ENCODE measurements around the gene SUSD1. TPM values are rescaled to one million over a fixed set of nuclear protein-coding genes. Genes with fewer than 3 reads are reported as not detected.
"Not testable (repeated sequence)": the region's sequence is repeated elsewhere in the genome, so short reads cannot be mapped to it uniquely, and the experiment has no call there.

SUSD1 gene
- total RNA-seq, 2 experiments from 2014 or later: 2.5 TPM

DNA sequence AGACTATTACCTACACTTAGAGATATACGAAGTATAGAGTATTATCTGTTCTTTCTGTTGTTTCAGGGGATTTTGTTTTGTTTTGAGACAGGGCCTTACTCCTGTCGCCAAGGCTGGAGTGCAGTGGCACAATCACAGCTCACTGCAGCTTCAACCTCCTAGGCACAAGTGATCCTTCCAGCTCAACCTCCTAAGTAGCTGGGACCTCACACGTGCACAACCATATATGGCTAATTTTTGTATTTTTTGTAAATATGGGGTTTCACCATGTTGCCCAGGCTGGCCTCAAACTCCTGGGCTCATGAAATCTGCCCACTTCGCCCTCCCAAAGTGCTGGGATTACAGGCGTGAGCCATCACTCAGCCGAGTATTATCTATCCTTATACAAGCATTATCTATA lies 45.9 kb downstream of the SUSD1 start:
- ATAC-seq (no peak), DNase-seq (no peak)
- H3K36me3 Mint-ChIP-seq (ENCODE audit: low read depth): peaks cover 2% of the 10 kb centered on the region
- H3K4me1 Mint-ChIP-seq: no peaks in the 10 kb centered on the region
- H3K9me3 Mint-ChIP-seq (ENCODE audit: low read depth): no peaks in the 10 kb centered on the region
- H3K4me3 Mint-ChIP-seq: no peak overlapping the region
- no peak overlapping the region for H3K27ac Mint-ChIP-seq
- ChIA-PET CTCF (no interaction called here), POLR2A (no interaction called here)
- H3K27me3 Mint-ChIP-seq: no peaks in the 10 kb centered on the region
- intact Hi-C loops (cut with DNase I, micrococcal nuclease): no loop called here

DNA sequence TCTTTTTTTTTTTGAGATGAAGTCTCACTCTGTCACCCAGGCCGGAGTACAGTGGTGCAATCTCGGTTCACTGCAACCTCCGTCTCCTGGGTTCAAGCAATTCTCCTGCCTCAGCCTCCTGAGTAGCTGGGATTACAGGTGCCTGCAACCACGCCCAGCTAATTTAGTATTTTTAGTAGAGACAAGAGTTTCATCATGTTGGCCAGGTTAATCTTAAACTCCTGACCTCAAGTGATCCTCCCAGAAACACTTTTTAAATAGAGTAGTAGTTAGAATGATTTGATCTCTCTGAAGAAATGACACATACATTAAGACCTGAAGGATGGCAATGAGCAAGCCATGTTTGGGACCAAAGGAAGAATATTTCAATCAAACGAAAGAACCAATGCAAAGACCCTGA lies 46.7 kb downstream of the SUSD1 start:
- H3K27ac Mint-ChIP-seq; H3K27me3 Mint-ChIP-seq; intact Hi-C loops (cut with DNase I, micrococcal nuclease); H3K9me3 Mint-ChIP-seq (ENCODE audit: low read depth); H3K4me1 Mint-ChIP-seq; H3K4me3 Mint-ChIP-seq; POLR2A ChIA-PET; DNase-seq; H3K36me3 Mint-ChIP-seq (ENCODE audit: low read depth); ATAC-seq: not testable (repeated sequence)
- CTCF ChIA-PET: interaction anchor here (0.8 kb wide), 1 partner anchor 15 kb away, joined by 3 read pairs; no protein-coding TSS in a partner anchor

DNA sequence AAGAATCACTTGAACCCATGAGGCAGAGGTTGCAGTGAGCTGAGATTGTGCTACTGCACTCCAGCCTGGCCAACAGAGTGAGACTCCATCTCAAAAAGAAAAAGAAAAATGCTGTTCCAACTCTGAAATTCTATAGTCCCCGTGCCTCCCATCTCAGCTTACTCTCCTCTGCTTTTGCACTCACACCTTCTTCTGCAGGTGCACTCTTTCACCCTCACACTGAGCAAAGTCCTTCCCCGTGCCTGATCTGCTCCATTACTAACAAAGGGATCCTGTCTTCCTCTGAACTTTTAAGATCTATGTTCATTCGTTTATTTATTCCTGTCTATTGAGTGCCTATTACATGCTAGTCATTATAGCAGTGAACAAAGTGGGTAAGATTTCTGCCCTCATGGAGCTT lies 47.8 kb downstream of the SUSD1 start:
- no peak for DNase-seq
- POLR2A ChIA-PET: no interaction called here
- peaks cover 6% of the 10 kb centered on the region for H3K36me3 Mint-ChIP-seq (ENCODE audit: low read depth)
- intact Hi-C loops (cut with DNase I, micrococcal nuclease): no loop called here
- no peaks in the 10 kb centered on the region for H3K9me3 Mint-ChIP-seq (ENCODE audit: low read depth)
- H3K4me3 Mint-ChIP-seq: no peak overlapping the region
- ATAC-seq: no peak
- CTCF ChIA-PET: interaction anchor here (0.7 kb wide), 1 partner anchor 9 kb away, joined by 4 read pairs; no protein-coding TSS in a partner anchor
- H3K4me1 Mint-ChIP-seq: no peaks in the 10 kb centered on the region
- H3K27ac Mint-ChIP-seq: no peak overlapping the region
- H3K27me3 Mint-ChIP-seq: no peaks in the 10 kb centered on the region

GRCh38 chr9:112125951-112126388 lies 49.1 kb downstream of the SUSD1 start:
- Mint-ChIP-seq H3K27ac (no peak overlapping the region), H3K36me3 (ENCODE audit: low read depth) (peaks cover 6% of the 10 kb centered on the region), H3K27me3 (no peaks in the 10 kb centered on the region), H3K4me1 (peaks cover 10% of the 10 kb centered on the region), H3K4me3 (no peak overlapping the region), H3K9me3 (ENCODE audit: low read depth) (no peaks in the 10 kb centered on the region)
- CTCF ChIA-PET: no interaction called here
- POLR2A ChIA-PET: no interaction called here
- ATAC-seq: no peak
- intact Hi-C loops (cut with DNase I, micrococcal nuclease): no loop called here
- DNase-seq: no peak

DNA sequence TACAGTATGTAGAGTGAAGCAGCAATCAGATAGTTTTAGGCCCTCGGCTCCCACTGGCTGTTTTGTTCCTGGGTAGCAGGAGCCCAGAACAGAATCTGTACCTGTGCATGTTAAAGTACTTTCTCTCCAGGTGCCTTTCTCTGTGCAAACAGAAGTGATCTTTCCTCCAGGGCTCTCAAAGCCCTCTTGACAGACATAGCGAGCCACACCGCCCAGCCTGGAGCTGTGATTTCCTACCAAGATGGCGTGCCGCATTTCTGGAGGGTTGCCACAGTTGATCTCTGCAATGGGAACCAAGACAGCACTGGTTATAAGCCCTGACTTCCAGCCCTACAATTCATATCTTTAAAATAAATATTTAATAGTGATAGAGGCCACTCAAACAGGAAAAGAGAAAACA lies 50.9 kb downstream of the SUSD1 start:
- Mint-ChIP-seq H3K9me3 (ENCODE audit: low read depth) (no peaks in the 10 kb centered on the region), H3K36me3 (ENCODE audit: low read depth) (peaks cover 6% of the 10 kb centered on the region), H3K27ac (no peak overlapping the region), H3K4me1 (peaks cover 11% of the 10 kb centered on the region), H3K4me3 (no peak overlapping the region), H3K27me3 (no peaks in the 10 kb centered on the region)
- POLR2A ChIA-PET: no interaction called here
- ATAC-seq: no peak
- DNase-seq: no peak
- intact Hi-C loops (cut with DNase I, micrococcal nuclease): loop anchor here in 1 of 2 experiments (5.0 kb wide), 1 partner anchor 58 kb away; no protein-coding TSS in a partner anchor
- CTCF ChIA-PET: interaction anchor here (0.7 kb wide), 1 partner anchor 188 kb away, joined by 3 read pairs; no protein-coding TSS in a partner anchor

GRCh38 chr9:112121633-112122032 lies 53.5 kb downstream of the SUSD1 start:
- Mint-ChIP-seq H3K27ac (no peak overlapping the region), H3K9me3 (ENCODE audit: low read depth) (no peaks in the 10 kb centered on the region), H3K4me3 (no peak overlapping the region), H3K4me1 (peaks cover 11% of the 10 kb centered on the region), H3K36me3 (ENCODE audit: low read depth) (peaks cover 6% of the 10 kb centered on the region), H3K27me3 (no peaks in the 10 kb centered on the region)
- intact Hi-C loops (cut with DNase I, micrococcal nuclease): loop anchor here in 1 of 2 experiments (5.0 kb wide), 1 partner anchor 61 kb away; no protein-coding TSS in a partner anchor
- ChIA-PET CTCF (interaction anchor here (0.6 to 1.0 kb wide), 3 partner anchors 54 to 128 kb away, joined by 3 read pairs; partner anchors contain the start of gene SUSD1), POLR2A (interaction anchor here (0.7 kb wide), 1 partner anchor 1709 kb away, joined by 3 read pairs; no protein-coding TSS in a partner anchor)
- DNase-seq (peak; percentile 14), ATAC-seq (peak; percentile 95)

GRCh38 chr9:112120439-112120925 lies 54.6 kb downstream of the SUSD1 start:
- ChIA-PET POLR2A (interaction anchor here (0.7 kb wide), 1 partner anchor 27 kb away, joined by 3 read pairs; no protein-coding TSS in a partner anchor), CTCF (interaction anchor here (0.5 to 2.2 kb wide), 7 partner anchors 13 to 573 kb away, joined by 3 to 7 read pairs (median 4); no protein-coding TSS in a partner anchor)
- Mint-ChIP-seq H3K4me1 (peaks cover 11% of the 10 kb centered on the region), H3K4me3 (no peak overlapping the region), H3K9me3 (ENCODE audit: low read depth) (no peaks in the 10 kb centered on the region), H3K36me3 (ENCODE audit: low read depth) (peaks cover 6% of the 10 kb centered on the region), H3K27ac (no peak overlapping the region), H3K27me3 (no peaks in the 10 kb centered on the region)
- no peak for DNase-seq
- intact Hi-C loops (cut with DNase I, micrococcal nuclease): loop anchor here in 1 of 2 experiments (5.0 kb wide), 1 partner anchor 62 kb away; no protein-coding TSS in a partner anchor
- ATAC-seq: no peak

- ATAC-seq: no peak
- ChIA-PET POLR2A (no interaction called here), CTCF (interaction anchor here (0.9 to 2.2 kb wide), 7 partner anchors 12 to 247 kb away, joined by 3 to 7 read pairs (median 3); no protein-coding TSS in a partner anchor)
- peaks cover 6% of the 10 kb centered on the region for H3K36me3 Mint-ChIP-seq (ENCODE audit: low read depth)
- H3K4me1 Mint-ChIP-seq: peaks cover 11% of the 10 kb centered on the region
- no peak for DNase-seq
- no peaks in the 10 kb centered on the region for H3K27me3 Mint-ChIP-seq
- no peak overlapping the region for H3K4me3 Mint-ChIP-seq
- H3K9me3 Mint-ChIP-seq (ENCODE audit: low read depth): no peaks in the 10 kb centered on the region
- intact Hi-C loops (cut with DNase I, micrococcal nuclease): loop anchor here in 1 of 2 experiments (5.0 kb wide), 1 partner anchor 62 kb away; no protein-coding TSS in a partner anchor
- no peak overlapping the region for H3K27ac Mint-ChIP-seq
Observed at GRCh38 chr9:112120030-112120341, 55.1 kb downstream of the SUSD1 start.

DNA sequence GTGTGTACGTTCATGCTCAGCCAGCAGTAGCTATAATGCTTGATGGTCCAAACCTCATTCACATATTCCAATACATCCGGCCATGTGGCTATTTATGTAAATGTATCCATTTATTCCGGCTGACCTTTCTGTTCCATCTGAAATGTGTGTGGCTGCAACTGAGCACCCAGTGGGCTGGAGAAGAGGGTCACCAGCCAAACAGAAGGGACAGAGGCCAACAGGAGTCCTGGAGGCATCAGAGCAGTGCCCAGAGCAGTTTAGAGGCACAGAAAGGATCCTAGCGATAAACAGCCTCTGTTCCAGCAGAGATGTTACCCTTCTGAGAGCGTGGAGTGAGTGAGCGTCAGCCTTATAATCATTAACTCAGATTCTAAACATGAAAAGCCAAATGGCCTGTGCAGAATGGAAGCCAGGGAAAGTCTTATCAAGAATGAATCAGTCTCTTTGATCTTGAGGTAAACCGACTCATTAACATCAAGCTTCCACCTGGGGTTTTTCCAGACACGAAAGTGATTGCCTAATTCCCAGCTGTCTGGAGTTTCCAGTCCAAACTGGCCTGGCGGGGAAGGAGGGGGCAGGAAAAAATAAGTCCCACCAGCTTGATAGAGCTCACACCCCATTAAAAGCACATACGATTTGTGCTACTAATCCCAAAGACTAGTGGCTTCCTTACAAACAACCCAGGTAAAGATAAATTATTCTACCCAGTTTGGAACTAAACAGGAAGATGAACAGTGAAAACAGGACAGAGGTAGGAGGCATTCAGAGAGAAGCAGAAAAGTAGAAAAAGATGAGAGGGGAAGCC lies 55.7 kb downstream of the SUSD1 start:
- intact Hi-C loops (cut with DNase I, micrococcal nuclease): loop anchor here in 1 of 2 experiments (5.0 kb wide), 1 partner anchor 63 kb away; no protein-coding TSS in a partner anchor
- Mint-ChIP-seq H3K27me3 (no peaks in the 10 kb centered on the region), H3K4me1 (peaks cover 11% of the 10 kb centered on the region), H3K27ac (no peak overlapping the region), H3K4me3 (no peak overlapping the region), H3K36me3 (ENCODE audit: low read depth) (peaks cover 6% of the 10 kb centered on the region), H3K9me3 (ENCODE audit: low read depth) (no peaks in the 10 kb centered on the region)
- ATAC-seq: no peak
- POLR2A ChIA-PET: interaction anchor here (0.7 kb wide), 1 partner anchor 457 kb away, joined by 4 read pairs; no protein-coding TSS in a partner anchor
- DNase-seq: no peak
- CTCF ChIA-PET: interaction anchor here (1.0 to 2.2 kb wide), 4 partner anchors 12 to 247 kb away, joined by 3 to 7 read pairs (median 4); no protein-coding TSS in a partner anchor

- intact Hi-C loops (cut with DNase I, micrococcal nuclease): no loop called here
- Mint-ChIP-seq H3K36me3 (ENCODE audit: low read depth) (peaks cover 4% of the 10 kb centered on the region), H3K27ac (no peak overlapping the region), H3K27me3 (no peaks in the 10 kb centered on the region), H3K4me1 (peaks cover 11% of the 10 kb centered on the region), H3K4me3 (no peak overlapping the region), H3K9me3 (ENCODE audit: low read depth) (no peaks in the 10 kb centered on the region)
- CTCF ChIA-PET: no interaction called here
- no peak for DNase-seq
- no peak for ATAC-seq
- POLR2A ChIA-PET: no interaction called here
Observed at GRCh38 chr9:112118009-112118408, 57.1 kb downstream of the SUSD1 start.

GRCh38 chr9:112115970-112116753 lies 58.9 kb downstream of the SUSD1 start:
- no peaks in the 10 kb centered on the region for H3K27me3 Mint-ChIP-seq
- intact Hi-C loops (cut with DNase I, micrococcal nuclease): no loop called here
- H3K4me1 Mint-ChIP-seq: peaks cover 1% of the 10 kb centered on the region
- ATAC-seq (no peak), DNase-seq (no peak)
- H3K36me3 Mint-ChIP-seq (ENCODE audit: low read depth): no peaks in the 10 kb centered on the region
- no peaks in the 10 kb centered on the region for H3K9me3 Mint-ChIP-seq (ENCODE audit: low read depth)
- ChIA-PET POLR2A (no interaction called here), CTCF (interaction anchor here (0.6 kb wide), 1 partner anchor 676 kb away, joined by 3 read pairs; no protein-coding TSS in a partner anchor)
- H3K27ac Mint-ChIP-seq: no peak overlapping the region
- no peak overlapping the region for H3K4me3 Mint-ChIP-seq
